HuH-7 (cell line): ENCODE data around the gene PARP16.

Experiments
- DNase-seq: peaks from one replicate; pipeline ENCODE4 v3.0.0; 2011; ENCODE audit warnings: low spot score

The PARP16 gene

DNA sequence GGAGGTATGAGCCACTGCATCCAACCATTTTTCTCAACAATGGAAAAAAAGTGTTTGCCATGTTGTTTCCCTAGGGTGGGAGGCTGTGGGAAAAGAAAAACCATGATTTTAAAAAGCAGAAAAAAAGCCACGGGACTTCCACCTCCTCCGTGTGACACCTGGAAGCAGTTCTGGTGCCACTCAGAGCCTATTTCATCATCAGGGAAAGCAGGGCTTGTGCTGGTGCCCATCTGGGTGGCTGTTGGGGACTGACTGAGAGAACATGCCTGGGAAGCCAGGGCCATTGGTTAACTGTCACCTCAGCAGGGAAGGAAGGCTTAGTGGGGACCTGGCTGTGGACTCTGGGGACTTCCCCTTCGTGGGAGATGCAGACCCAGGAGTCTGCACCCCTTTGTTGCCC is 25.1 kb upstream of the PARP16 start:
- DNase-seq, result peak; percentile 17

DNA sequence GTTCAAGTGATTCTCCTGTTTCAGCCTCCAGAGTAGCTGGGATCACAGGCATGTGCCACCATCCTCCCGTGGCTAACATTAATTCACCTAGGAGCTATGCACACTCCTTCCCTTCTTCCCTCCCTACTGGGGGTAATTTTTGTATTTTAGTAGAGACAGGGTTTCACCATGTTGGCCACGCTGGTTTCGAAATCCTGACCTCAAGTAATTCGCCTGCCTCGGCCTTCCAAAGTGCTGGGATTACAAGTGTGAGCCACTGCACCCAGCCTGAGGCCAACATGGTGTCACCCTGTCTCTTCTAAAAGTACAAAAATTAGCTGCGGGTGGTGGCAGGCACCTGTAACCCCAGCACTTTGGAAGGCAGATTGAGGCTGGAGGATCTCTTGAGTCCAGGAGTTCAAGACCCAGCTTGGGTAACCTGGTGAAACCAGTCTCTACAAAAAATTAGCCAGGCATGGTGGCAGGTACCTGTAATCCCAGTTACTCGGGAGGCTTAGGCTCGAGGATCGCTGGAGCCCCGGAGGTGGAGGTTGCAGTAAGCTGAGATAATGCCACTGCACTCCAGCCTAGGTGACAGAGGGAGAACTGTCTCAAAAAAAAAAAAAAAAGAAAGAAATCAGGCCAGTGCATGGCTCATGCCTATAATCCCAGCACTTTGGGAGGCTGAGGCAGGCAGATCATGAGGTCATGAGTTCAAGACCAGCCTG is 23.9 kb upstream of the PARP16 start:
- DNase-seq, result no peak

DNA sequence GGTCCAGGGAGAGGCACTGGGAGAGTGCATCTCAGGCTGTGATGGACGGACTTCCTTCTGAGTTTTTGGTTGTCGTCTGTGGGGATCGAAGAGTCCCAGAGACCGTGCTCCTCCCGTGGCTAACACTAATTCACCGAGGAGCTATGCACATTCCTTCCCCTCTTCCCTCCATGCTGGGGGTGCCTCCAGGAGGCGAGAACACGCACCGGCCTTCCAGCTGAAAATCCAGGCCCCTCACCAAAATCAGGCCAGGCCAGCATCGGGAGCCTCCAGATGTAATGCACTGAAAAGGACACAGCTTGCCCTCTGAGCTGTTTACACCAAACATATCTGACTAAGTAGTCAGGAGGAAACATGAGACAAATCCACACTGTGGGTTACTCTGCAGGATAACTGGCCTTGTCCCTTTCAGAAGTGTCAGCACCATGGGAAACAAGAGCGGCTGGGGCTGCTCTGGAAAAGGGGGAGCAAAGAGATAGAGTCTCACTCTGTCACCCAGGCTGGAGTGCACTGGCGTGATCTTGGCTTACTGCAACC is 23.3 kb upstream of the PARP16 start:
- DNase-seq, result no peak

DNA sequence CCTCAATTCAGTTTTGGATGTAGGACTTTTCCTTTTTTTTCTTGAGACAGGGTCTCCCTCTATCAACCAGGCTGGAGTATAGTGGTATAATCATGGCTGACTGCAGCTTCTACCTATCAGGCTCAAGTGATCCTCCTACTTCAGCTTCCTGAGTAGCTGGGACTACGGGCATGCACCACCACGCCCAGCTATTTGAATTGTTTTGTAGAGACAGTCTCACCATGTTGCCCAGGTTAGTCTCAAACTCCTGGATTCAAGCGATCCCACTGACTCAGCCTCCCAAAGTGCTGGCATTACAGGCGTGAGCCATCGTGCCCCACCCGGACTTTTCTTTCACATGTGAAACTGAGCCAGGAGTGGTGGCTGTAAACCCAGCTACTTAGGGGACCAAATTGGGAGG is 21.3 kb upstream of the PARP16 start:
- no peak for DNase-seq

DNA sequence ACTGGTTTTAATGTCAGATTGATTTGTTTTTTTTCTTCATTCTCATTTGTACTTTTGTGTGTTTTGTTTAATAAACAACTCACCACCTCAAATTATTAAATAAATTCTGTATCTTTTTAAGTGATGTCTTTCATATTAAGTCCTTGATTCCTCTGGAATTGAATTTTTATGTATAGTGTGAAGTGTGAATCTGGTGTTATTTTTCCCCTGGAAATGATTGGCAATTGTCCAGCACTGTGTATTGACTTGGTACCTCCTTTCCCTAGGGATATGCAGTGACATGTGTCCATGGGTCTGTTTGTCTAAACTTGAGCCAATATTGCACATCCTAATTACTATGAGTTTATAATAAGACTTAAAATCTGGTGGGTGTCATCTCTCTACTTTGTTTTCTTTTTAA is 19.9 kb upstream of the PARP16 start:
- no peak for DNase-seq

DNA sequence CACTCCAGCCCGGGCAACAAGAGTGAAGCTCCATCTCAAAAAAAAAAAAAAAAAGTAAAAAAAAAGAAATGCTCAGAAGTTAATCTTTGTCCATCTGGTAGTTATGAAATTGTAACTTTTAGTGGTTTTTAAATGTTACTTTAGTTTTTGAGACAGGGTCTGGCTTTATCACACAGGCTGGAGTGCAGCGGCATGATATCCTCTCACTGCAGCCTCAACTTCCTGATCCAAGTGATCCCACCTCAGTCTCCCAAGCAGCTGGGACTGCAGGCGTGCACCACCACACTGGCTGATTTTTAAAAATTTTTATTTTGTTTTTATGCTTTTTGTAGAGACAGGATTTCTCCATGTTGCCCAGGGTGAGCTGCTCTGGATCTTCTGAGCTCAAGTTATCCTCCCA is 19.1 kb upstream of the PARP16 start:
- no peak for DNase-seq

DNA sequence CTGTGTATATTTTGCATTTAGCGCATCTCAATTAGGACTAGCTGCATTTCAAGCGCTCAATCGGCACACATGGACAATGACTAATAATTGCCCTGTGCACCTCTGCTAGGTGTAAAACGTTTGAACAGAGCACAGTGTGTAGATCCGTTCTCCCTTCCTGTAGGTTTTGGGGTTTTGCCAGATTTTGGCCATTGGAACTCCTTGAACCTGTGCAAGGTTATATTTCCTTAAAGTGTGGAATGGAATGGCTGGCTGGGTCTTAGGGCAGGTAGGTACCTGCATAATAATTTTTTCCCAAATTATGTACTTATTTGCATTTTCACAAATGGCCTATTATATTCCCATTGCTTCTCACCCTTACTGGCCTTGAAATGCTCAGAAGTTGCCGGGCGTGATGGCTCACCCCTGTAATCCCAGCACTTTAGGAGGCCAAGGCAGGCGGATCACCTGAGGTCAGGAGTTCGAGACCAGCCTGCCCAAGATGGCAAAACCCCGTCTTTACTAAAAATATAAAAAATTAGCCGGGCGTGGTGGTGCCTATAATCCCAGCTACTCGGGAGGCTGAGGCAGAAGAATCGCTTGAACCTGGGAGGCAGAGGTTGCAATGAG is 18.6 kb upstream of the PARP16 start:
- no peak for DNase-seq

DNA sequence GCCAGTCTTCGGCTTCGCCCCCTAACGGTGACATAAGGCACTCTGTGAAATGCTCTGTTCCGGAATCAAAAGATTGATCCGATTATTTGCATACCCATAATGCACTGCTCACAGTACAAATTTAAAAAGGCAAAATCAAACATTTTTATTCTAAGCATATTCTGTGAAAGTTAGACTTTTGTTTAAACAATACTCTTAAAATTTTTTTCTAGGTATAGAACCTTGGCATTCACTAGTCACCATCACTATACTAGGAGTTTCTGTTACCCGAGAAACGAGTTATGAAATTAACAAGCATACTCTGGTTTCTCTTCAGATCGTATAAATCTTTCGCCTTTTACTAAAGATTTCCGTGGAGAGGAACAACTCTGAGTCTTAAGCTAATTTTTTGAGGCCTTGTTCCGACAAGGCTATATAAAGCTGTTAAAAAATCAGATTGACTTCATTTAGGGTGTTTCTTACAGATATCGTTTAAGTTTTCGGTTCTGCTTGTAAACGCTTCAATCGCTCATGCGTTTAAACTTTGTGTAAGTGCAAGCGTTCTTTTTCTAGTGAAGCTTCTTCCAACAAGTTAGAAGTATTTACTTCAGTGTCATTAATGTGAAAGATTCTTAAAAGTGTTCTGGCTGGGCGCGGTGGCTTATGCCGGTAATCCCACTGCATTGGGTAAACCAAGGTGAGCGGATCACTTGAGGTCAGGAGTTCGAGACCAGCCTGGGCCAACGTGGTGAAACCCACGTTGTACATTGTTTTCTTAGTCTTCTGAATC is 17.9 kb upstream of the PARP16 start, which contains the start of gene RNU5B-1:
RNU5B-1 (plus strand) TSS at position 297 of the 769 bp plus-strand sequence.
- DNase-seq, result no peak

DNA sequence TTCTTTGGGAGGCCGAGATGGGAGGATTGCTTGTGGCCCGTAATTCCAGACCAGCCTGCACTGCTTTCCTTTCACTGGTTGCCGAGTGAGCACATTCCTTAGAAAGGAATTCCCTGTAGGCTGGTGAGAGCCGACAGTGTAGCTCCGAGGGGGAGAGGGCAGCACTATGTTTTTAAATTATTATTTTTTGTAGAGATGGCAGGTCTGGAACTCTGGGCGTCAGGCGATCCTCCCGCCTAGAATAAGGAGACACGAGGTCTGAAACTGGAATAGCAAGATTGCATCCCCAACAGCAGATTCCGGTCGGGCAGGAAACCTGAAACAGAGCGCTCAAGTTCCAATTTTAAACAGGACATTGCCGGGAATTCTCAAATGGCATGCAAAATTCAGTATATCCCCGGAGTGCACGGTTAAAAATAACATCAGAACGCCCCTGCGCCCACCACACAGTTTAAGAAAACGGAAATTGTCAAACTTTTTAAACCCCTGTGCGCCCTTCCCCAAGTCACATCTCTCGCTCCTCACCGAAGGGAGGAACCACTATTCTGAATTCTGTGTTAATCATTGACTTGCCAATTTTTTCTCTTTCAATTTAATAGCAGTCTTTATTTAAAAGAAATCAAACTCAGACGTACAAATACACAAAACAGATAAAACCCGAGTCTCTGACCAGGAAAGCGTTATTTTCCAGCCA is 17.2 kb upstream of the PARP16 start:
- no peak for DNase-seq

DNA sequence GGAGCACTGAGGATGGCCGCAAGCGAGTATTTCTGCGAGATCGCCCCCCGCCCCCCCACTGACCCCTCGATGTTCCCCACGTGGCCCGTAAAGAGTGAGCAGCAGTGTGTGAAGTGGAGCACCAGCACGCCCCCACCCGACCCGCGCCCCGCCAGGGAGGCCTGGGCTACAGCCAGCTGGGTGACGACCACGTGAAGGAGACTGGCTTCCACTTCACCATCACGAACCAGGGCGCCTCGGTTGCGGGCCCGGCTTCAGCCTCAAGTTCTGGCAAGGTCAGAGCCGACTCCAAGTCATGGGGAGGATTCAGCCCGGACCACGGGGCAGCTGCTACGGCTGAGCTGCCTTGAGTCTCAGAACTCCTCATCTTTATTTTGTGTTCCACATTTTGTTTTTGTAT is 15.4 kb upstream of the PARP16 start:
- DNase-seq, result no peak

DNA sequence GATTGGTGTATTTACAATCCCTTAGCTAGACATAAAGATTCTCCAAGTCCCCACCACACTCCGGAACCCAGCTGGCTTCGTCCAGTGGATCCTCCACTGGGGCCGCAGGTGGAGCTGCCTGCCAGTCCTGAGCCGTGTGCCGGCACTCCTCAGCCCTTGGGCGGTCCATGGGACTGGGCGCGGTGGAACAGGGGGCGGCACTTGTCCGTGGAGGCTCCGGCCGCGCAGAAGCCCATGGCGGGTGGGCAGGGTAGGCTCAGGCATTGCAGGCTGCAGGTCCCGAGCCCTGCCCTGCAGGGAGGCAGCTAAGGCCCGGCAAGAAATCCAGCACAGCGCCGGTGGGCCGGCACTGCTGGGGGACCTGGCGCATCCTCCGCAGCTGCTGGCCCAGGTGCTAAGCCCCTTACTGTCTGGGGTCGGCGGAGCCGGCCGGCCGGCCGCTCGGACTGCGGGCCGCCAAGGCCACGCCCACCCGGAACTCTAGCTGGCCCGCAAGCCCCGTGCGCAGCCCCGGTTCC is 14.3 kb upstream of the PARP16 start:
- no peak for DNase-seq

DNA sequence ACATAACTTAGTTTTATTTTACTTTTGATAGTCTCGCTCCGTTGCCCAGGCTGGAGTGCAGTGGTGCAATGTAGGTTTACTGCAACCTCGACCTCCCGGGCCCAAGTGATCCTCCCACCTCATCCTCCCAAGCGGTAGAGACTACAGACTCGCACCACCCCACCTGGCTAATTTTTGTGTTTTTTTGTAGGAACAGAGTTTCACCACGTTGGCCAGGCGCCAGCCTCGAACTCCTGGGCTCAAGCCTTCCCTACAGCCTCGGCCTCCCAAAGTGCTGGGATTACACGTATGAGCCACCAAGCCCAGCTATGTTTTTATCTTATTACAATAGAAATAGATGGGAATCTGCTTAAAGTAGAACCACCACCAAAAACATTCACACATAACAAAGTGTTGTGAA is 12.0 kb upstream of the PARP16 start:
- DNase-seq, result no peak

DNA sequence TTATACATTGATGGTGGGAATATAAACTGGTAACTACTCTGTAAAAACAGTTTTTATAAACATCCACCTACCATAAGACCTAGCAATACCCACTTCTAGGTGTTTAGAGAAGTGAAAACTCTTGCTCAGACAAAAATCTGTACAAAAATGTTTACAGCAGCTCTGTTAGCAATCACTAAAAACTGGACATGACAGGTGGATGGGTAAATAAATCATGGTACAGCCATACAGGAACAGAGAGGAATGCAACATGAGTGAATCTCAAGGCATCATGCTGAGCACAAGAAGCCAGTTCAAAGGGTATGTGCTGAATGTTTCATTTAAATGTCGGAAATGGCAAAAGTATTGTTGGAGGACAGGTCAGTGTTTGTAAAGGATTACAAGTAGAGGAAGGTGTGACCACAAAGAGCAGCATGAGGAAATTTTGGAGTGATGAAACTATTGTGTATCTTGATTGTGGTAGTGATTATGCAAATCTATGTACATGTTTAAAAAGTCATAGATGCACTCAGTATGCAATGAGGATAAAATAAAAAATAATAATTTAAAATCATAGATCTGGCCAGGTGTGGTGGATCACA is 6.3 kb upstream of the PARP16 start:
- DNase-seq, result no peak

DNA sequence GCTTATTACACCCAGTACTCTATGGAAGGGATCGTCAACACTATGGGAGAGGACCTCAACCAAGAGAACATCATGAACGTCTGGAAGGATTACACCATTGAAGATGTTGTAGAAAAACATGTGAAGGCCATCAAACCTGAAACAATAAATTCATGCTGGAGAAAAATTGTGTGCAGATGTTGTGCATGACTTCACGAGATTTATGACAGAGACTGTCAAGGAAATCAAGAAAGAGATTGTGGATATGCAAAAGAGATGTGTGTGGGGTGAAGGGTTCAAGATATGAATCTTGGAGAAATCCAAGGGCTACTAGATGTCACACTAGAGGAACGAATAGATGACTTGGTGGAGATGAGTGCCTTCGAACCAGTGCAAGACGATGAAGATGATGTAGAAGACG is 3.5 kb upstream of the PARP16 start:
- DNase-seq, result no peak

DNA sequence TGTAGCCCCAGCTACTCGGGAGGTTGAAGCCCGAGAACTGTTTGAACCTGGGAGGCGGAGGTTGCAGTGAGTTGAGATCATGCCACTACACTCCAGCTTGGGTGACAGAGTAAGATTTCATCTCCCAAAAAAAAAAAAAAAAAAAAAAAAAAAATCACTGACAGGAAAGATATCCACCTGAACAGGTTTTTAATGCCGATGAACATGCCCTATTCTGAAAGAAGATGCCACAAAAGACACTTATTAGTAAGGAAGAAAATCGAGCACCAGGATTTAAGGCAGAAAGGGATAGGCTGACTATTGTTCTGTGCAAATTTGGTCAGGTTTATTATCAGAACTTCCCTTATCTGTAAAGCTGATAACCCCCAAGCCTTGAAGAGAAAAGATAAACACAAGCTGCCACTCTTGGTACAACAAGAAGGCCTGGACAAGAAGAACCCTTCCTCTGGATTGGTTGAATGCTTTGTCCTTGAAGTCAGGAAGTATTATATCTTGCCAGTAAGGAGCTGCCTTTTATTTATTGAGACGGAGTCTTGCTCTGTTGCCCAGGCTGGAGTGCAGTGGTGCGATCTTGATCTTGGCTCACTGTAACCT is 2.7 kb upstream of the PARP16 start:
- DNase-seq, result no peak

DNA sequence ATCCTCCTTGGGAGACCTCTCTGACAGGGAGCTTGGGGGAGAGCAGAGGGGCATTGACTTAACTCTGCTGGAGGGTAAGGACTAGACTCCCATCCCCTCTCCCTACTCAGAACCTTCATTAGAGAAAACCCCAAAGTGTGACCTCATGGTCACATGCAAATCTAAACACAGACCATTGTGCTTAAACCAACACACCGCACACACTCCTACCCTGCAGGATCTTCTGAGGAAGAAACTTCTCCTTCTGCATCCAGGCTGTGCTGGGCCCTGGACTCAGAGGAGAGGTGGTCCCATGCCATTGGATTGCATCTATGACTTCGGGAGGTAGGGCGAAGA is 805 bp upstream of the PARP16 start:
- no peak for DNase-seq

DNA sequence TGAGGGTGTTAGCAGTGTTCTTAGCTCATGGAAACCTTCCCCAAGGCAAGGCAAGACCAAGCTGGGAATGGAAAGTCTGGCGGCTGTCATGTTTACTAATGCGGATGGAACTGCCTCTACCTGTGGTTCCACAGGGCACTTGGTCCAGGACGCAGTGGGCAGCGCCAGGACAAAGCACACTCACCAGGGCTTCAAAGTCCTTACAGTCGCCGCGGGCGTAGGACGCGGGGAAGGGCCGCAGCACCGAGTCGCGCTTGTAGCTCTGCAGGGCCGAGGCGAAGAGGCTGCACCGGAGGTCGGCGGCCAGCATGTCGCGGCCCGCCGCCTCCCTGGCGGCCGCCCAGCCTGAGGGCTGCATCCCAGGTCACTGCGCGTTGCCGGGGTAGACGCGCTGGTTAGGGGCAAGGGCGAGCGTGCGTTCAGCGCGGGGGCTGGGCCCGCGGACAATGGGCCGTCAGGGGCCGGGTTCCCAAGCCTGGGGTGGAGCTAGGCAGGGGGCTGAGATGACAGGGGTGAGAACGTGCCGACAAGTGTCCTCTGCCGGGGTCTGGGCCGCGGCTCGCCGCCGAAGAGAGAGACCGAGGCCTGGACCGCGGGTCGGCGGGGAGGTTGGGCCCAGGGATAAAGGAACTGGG is 497 bp downstream of the PARP16 start:
- peak; percentile 70 for DNase-seq

DNA sequence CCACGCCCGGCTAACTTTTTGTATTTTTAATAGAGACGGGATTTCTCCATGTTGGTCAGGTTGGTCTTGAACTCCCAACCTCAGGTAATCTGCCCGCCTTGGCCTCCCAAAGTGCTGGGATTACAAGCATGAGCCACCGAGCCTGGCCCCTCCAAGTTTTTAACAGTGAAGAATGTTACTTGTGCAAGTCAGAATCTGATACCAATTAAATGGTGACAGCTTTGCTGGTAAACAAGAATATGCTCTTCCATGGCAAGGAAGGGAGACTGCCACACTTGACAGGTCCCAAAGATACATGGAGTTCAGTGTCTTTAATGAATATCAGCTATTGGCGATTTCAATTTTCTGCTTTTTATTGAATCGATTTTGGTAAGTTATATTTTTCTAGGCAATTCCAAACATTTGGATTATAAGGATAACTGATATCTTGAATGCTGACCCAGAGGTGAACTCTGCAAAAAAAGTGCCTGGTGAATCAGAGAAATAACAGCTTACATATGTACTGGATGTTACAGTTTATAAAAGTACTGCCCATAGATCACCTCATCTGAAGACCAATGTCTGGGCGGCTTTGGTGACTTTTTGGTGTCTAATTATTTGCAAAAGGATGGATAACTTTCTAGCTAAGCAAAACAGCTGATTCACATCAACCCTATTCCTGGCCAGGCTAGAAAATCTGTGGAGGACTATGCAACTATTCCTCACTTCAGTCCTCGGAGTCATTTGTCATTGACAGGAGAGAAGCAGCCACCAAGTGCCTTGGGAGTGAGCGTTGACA is 1.2 kb downstream of the PARP16 start:
- no peak for DNase-seq

DNA sequence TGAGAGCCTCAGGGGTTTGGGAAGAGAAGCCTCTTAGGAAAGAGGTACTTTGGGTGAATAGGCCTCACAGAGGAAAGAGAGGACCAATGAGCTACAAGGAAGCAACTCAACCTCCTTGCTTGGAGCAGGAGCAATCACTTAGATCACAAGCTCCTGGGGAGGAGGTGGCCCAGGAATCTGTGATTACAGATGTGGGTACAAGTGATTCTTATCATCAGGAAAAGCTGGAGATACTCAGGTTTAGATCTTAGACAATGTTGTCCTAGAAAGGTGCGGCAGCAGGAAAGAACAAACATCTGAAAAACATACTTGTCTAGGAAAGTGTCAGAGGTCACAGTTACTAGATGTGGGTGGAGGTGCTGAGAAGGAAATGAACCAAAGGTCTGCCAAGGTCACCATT is 8.2 kb downstream of the PARP16 start:
- DNase-seq, result no peak

DNA sequence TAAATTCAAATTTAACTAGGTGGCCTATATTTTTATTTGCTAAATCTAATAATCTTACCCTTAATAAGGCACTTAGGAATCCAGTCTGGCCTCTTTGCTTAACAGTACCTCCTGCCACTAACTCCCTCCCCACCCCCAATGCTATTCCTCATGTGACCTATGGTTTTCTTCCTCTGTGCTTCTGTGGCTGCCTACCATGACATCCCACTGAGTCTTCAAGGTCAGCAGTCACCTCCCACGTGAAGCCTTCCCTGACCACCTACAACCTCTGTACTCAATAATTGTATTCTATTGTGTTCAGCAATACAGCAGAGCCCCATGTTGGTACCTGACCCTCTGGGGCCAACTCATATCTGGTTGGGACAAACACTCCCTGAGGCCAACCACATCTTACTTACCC is 9.7 kb downstream of the PARP16 start:
- no peak for DNase-seq
